DND-41 (cell line): ENCODE results near the gene COL20A1.

Source experiments
- CTCF ChIP-seq: IDR thresholded peaks from 2 replicates; pipeline ENCODE4 v1.5.1; 2012; ENCODE audit warnings: borderline replicate concordance, low read length, moderate library complexity, mild to moderate bottlenecking; ENCODE audit not compliant: poor library complexity, severe bottlenecking; ENCODE audit errors: extremely low read depth
- EZH2 ChIP-seq: IDR thresholded peaks from 3 replicates; pipeline ENCODE4 v1.6.1; 2012; ENCODE audit warnings: borderline replicate concordance, low read depth, mild to moderate bottlenecking, moderate library complexity, low read length, inconsistent platforms; ENCODE audit not compliant: severe bottlenecking

GRCh38 chr20:63365601-63366389, 72.8 kb downstream of the COL20A1 start:
- no peak for TF ChIP-seq CTCF
- no peak for TF ChIP-seq EZH2
